NT2/D1 (cell line): ENCODE measurements around the gene HTT.

ENCODE experiments used
- DNase-seq: peaks from one replicate; pipeline ENCODE4 v3.0.0-alpha.2; 2011; ENCODE audit warnings: low read depth, low spot score
- H3K27me3 ChIP-seq: 2 replicates; pipeline ENCODE4 v1.6.0; 2011; ENCODE audit warnings: mild to moderate bottlenecking; ENCODE audit not compliant: insufficient read length, insufficient read depth
- H3K36me3 ChIP-seq: 2 replicates; pipeline ENCODE4 v1.6.1; 2011; ENCODE audit warnings: mild to moderate bottlenecking, low read length, mixed read lengths; ENCODE audit not compliant: insufficient read depth, insufficient read length
- H3K4me1 ChIP-seq: 2 replicates; pipeline ENCODE4 v1.5.1; 2011; ENCODE audit not compliant: insufficient read depth, insufficient read length
- H3K4me3 ChIP-seq: 2 replicates; pipeline ENCODE4 v1.5.1; 2011; ENCODE audit warnings: low read depth; ENCODE audit not compliant: insufficient read length
- H3K9ac ChIP-seq: 2 replicates; pipeline ENCODE4 v1.6.0; 2011; ENCODE audit warnings: low read depth; ENCODE audit not compliant: insufficient read length
- H3K9me3 ChIP-seq: 2 replicates; pipeline ENCODE4 v1.5.1; 2011; ENCODE audit warnings: mild to moderate bottlenecking, low read length; ENCODE audit not compliant: insufficient read depth
- SUZ12 ChIP-seq: IDR thresholded peaks from 2 replicates; pipeline ENCODE4 v1.6.1; 2011; ENCODE audit not compliant: insufficient read length, insufficient read depth; ENCODE audit errors: extremely low read depth
- YY1 ChIP-seq: IDR thresholded peaks from 2 replicates; pipeline ENCODE4 v1.6.1; 2011; ENCODE audit not compliant: insufficient read length, insufficient read depth
- ZNF274 ChIP-seq: IDR thresholded peaks from 2 replicates; pipeline ENCODE4 v1.6.1; 2011; ENCODE audit warnings: mild to moderate bottlenecking, low read depth, low read length

The HTT gene

GRCh38 chr4:3239303-3239702 is 164.8 kb downstream of the HTT start:
- Histone ChIP-seq H3K27me3 (no peaks in the 10 kb centered on the region), H3K4me3 (no peak overlapping the region), H3K36me3 (peaks cover 95% of the 10 kb centered on the region), H3K9me3 (no peaks in the 10 kb centered on the region), H3K4me1 (peaks cover 24% of the 10 kb centered on the region), H3K9ac (no peak overlapping the region)
- TF ChIP-seq YY1 (no peak), ZNF274 (no peak), SUZ12 (no peak)
- no peak for DNase-seq

GRCh38 chr4:3239998-3240920 is 165.8 kb downstream of the HTT start:
- TF ChIP-seq ZNF274: no peak
- TF ChIP-seq YY1: no peak
- no peak for TF ChIP-seq SUZ12
- DNase-seq: no peak
- no peak overlapping the region for H3K4me3 ChIP-seq
- peaks cover 24% of the 10 kb centered on the region for H3K4me1 ChIP-seq
- no peak overlapping the region for H3K9ac ChIP-seq
- no peaks in the 10 kb centered on the region for H3K9me3 ChIP-seq
- no peaks in the 10 kb centered on the region for H3K27me3 ChIP-seq
- H3K36me3 ChIP-seq: peaks cover 94% of the 10 kb centered on the region

GRCh38 chr4:3240936-3241522 is 166.5 kb downstream of the HTT start:
- Histone ChIP-seq H3K4me1 (peaks cover 26% of the 10 kb centered on the region), H3K9ac (no peak overlapping the region)
- TF ChIP-seq SUZ12 (no peak), YY1 (no peak)

GRCh38 chr4:3241898-3242524 is 167.5 kb downstream of the HTT start:
- no peaks in the 10 kb centered on the region for H3K27me3 ChIP-seq
- no peak for DNase-seq
- peaks cover 29% of the 10 kb centered on the region for H3K4me1 ChIP-seq

More at GRCh38 chr4:3240936-3241522, 166.5 kb downstream of the HTT start:
- Histone ChIP-seq H3K4me3 (no peak overlapping the region), H3K36me3 (peaks cover 86% of the 10 kb centered on the region), H3K9me3 (no peaks in the 10 kb centered on the region), H3K27me3 (no peaks in the 10 kb centered on the region)
- DNase-seq: no peak

GRCh38 chr4:3243136-3243780 is 168.8 kb downstream of the HTT start:
- no peak overlapping the region for H3K9ac ChIP-seq
- H3K36me3 ChIP-seq: peaks cover 67% of the 10 kb centered on the region
- H3K4me3 ChIP-seq: no peak overlapping the region
- TF ChIP-seq SUZ12 (no peak), ZNF274 (no peak), YY1 (no peak)
- DNase-seq: no peak
- no peaks in the 10 kb centered on the region for H3K9me3 ChIP-seq
- no peaks in the 10 kb centered on the region for H3K27me3 ChIP-seq
- H3K4me1 ChIP-seq: peaks cover 24% of the 10 kb centered on the region

More at GRCh38 chr4:3241898-3242524, 167.5 kb downstream of the HTT start:
- Histone ChIP-seq H3K36me3 (peaks cover 77% of the 10 kb centered on the region), H3K9ac (no peak overlapping the region), H3K4me3 (no peak overlapping the region), H3K9me3 (no peaks in the 10 kb centered on the region)
- TF ChIP-seq YY1: no peak
- TF ChIP-seq ZNF274: no peak
- no peak for TF ChIP-seq SUZ12

- H3K36me3 ChIP-seq: peaks cover 60% of the 10 kb centered on the region
- no peaks in the 10 kb centered on the region for H3K9me3 ChIP-seq
- no peak for TF ChIP-seq YY1
- no peak for TF ChIP-seq ZNF274
- no peak for TF ChIP-seq SUZ12
- H3K27me3 ChIP-seq: no peaks in the 10 kb centered on the region
- H3K9ac ChIP-seq: no peak overlapping the region
- DNase-seq: no peak
- peaks cover 24% of the 10 kb centered on the region for H3K4me1 ChIP-seq
- H3K4me3 ChIP-seq: no peak overlapping the region
Observed at GRCh38 chr4:3244002-3244401, 169.5 kb downstream of the HTT start.

- no peak for DNase-seq
- Histone ChIP-seq H3K9me3 (no peaks in the 10 kb centered on the region), H3K27me3 (no peaks in the 10 kb centered on the region), H3K4me1 (peaks cover 22% of the 10 kb centered on the region), H3K36me3 (peaks cover 52% of the 10 kb centered on the region), H3K9ac (no peak overlapping the region), H3K4me3 (no peak overlapping the region)
- TF ChIP-seq SUZ12 (no peak), YY1 (no peak), ZNF274 (no peak)
Observed at GRCh38 chr4:3244747-3245146, 170.3 kb downstream of the HTT start.
